Gastrocnemius medialis (tissue), 4 donors: ENCODE measurements around the gene IKZF2.

Source experiments
- CTCF ChIP-seq, 5 experiments: fragments of 450-650 bp in 3 of 5; fragments of 200-600 bp in 2 of 5; sonication (generic) in 2 of 5; IDR thresholded peaks in 4 of 5; conservative IDR thresholded peaks in 1 of 5; 1 replicate in 4 of 5; 2 replicates in 1 of 5; pipeline ENCODE4 v1.5.1; 2016 to 2019; ENCODE audit warnings: antibody characterized with exemption in 5 of 5, mild to moderate bottlenecking in 3 of 5, moderate library complexity in 3 of 5
- POLR2A ChIP-seq, 2 donors: fragments of 450-650 bp; IDR thresholded peaks; one replicate each; pipeline ENCODE4 v1.6.1; 2017; ENCODE audit warnings: antibody characterized with exemption in 2 of 2, mild to moderate bottlenecking in 2 of 2, moderate library complexity in 2 of 2

DNA sequence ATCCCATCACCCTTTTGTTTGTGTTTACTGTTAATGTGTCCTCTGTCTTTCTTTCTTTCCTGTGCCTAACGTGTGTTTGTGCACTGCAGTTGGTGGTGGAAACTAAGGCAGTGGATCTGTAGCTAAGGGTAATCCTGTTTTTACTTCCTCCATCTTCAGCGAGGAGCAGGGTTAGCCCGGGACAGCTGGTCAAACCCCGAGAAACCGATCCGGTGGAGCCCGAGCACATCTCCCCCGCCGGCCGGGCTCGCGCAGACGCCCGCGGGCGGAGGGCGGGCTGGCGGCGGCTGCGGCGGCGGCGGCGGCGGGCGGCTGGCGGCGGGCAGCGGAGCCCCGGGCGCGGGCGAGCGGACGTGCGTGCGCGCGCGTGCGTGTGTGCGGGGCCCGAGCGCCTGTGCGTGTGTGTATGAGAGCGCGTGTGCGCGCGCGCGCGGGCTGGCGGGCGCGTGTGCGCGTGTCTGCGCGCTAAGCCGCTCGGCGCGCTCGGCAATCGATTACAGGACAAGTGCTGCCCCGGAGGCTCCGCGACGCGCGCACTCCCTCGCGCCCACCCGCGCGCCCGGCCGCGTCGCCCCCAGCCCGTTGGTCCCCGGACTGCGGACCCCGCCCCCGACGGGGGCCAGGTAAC, at the start of gene IKZF2:
- peak; percentile 61 to 69 for TF ChIP-seq POLR2A (IDR thresholded peaks at IDR 0.05)
- no peak for TF ChIP-seq CTCF (IDR thresholded peaks at IDR 0.05 in 4 of 5, conservative IDR thresholded peaks at IDR 0.05 in 1 of 5)
